Measurements from ENCODE around the gene EPC1. TPM values are rescaled to one million over a fixed set of nuclear protein-coding genes. Genes with fewer than 3 reads are reported as not detected.

Gene EPC1
- total and polyA plus RNA-seq, 2 of the 8 experiments (the other 6 are each of a cell fraction or from before 2014, with no cell fraction given) = 23.7 to 42.3 TPM

- no peak for TF ChIP-seq CHD7 (IDR thresholded peaks at IDR 0.05; ENCODE audit: insufficient replicate concordance, low read length)
- TF ChIP-seq SIN3A (conservative IDR thresholded peaks at IDR 0.05 in 1 of 2, IDR thresholded peaks at IDR 0.05 in 1 of 2; ENCODE audit: low read depth in 1 of 2, low read length in 2 of 2) = no peak
- TF ChIP-seq CTCF (IDR thresholded peaks at IDR 0.05; ENCODE audit: control extremely low read depth in 1 of 3, insufficient read depth in 1 of 3, low read depth in 1 of 3, low read length in 3 of 3) = no peak
- TF ChIP-seq TEAD4 (IDR thresholded peaks at IDR 0.05; ENCODE audit: low read depth, low read length) = no peak
- TF ChIP-seq SAP30 (IDR thresholded peaks at IDR 0.05; ENCODE audit: insufficient read depth, insufficient replicate concordance, low read length) = no peak
- TF ChIP-seq RXRA (IDR thresholded peaks at IDR 0.05; ENCODE audit: insufficient read depth, low read depth, low read length) = no peak
- no peak for TF ChIP-seq PHF8 (conservative IDR thresholded peaks at IDR 0.05; ENCODE audit: low read depth, low read length)
- no peak for TF ChIP-seq RAD21 (IDR thresholded peaks at IDR 0.05 in 1 of 2, conservative IDR thresholded peaks at IDR 0.05 in 1 of 2; ENCODE audit: low read depth in 2 of 2, low read length in 2 of 2)
Observed at GRCh38 chr10:32268788-32269187, 78.2 kb downstream of the EPC1 start (continued).

Measured in H1 (cell line).